SK-N-SH treated with all-trans-retinoic acid at 6 μM for 48 hours (cell line): ENCODE results near the gene ZNF791.

Source experiments
- ATAC-seq: fragments of 200-7000 bp; cut with Tn5 transposase; 3 replicates; pipeline ENCODE4 v1.9.1; 2020; ENCODE audit warnings: mild to moderate bottlenecking, moderate library complexity
- ARNTL ChIP-seq: fragments of 450-650 bp; formaldehyde crosslinking; IDR thresholded peaks from 2 replicates; pipeline ENCODE4 v1.5.0; 2020; ENCODE audit warnings: low read depth, mild to moderate bottlenecking, moderate library complexity, borderline replicate concordance
- CSDC2 ChIP-seq: fragments of 250-450 bp; sonication (Bioruptor Pico); IDR thresholded peaks from 2 replicates; pipeline ENCODE4 v1.5.0; 2020; ENCODE audit warnings: mild to moderate bottlenecking, moderate library complexity
- ESRRG ChIP-seq: fragments of 250-450 bp; sonication (Bioruptor Pico); IDR thresholded peaks from 2 replicates; pipeline ENCODE4 v1.6.1; 2021; ENCODE audit warnings: mild to moderate bottlenecking
- ISL1 ChIP-seq: fragments of 250-450 bp; sonication (Bioruptor Pico); IDR thresholded peaks from 2 replicates; pipeline ENCODE4 v2.1.2; 2022; ENCODE audit warnings: mild to moderate bottlenecking, moderate library complexity
- OSR1 ChIP-seq: fragments of 250-450 bp; sonication (Bioruptor Pico); IDR thresholded peaks from 2 replicates; pipeline ENCODE4 v1.8.0; 2022; ENCODE audit warnings: moderate library complexity, mild to moderate bottlenecking, inconsistent platforms
- PPARA ChIP-seq: fragments of 250-450 bp; sonication (Bioruptor Pico); IDR thresholded peaks from 2 replicates; pipeline ENCODE4 v1.5.0; 2020; ENCODE audit warnings: mild to moderate bottlenecking, borderline replicate concordance
- RARB ChIP-seq: fragments of 250-450 bp; sonication (Bioruptor Pico); IDR thresholded peaks from 2 replicates; pipeline ENCODE4 v1.8.0; 2021; ENCODE audit warnings: mild to moderate bottlenecking, moderate library complexity
- SNAI2 ChIP-seq: fragments of 250-450 bp; sonication (Bioruptor Pico); IDR thresholded peaks from 2 replicates; pipeline ENCODE4 v1.5.0; 2020; ENCODE audit warnings: mild to moderate bottlenecking, moderate library complexity
- TCF4 ChIP-seq: fragments of 250-450 bp; sonication (Bioruptor Pico); IDR thresholded peaks from 2 replicates; pipeline ENCODE4 v1.8.0; 2021; ENCODE audit warnings: mild to moderate bottlenecking, moderate library complexity, borderline replicate concordance
- ZC3H10 ChIP-seq: fragments of 250-450 bp; sonication (Bioruptor Pico); IDR thresholded peaks from 2 replicates; pipeline ENCODE4 v1.5.1; 2021; ENCODE audit warnings: mild to moderate bottlenecking, moderate library complexity
- ZFP3 ChIP-seq: fragments of 250-450 bp; sonication (Bioruptor Pico); IDR thresholded peaks from 2 replicates; pipeline ENCODE4 v1.5.0; 2020; ENCODE audit warnings: mild to moderate bottlenecking, moderate library complexity
- ZFP30 ChIP-seq: fragments of 450-650 bp; formaldehyde crosslinking; IDR thresholded peaks from 2 replicates; pipeline ENCODE4 v1.5.0; 2022; ENCODE audit warnings: mild to moderate bottlenecking, moderate library complexity
- ZNF565 ChIP-seq: fragments of 450-650 bp; formaldehyde crosslinking; conservative IDR thresholded peaks from 2 replicates; pipeline ENCODE4 v1.5.0; 2020; ENCODE audit warnings: low read depth, mild to moderate bottlenecking, moderate library complexity
- ZNF70 ChIP-seq: fragments of 450-650 bp; formaldehyde crosslinking; IDR thresholded peaks from 2 replicates; pipeline ENCODE4 v1.5.0; 2020; ENCODE audit warnings: mild to moderate bottlenecking, moderate library complexity
- ZNF8 ChIP-seq: fragments of 450-650 bp; formaldehyde crosslinking; IDR thresholded peaks from 2 replicates; pipeline ENCODE4 v1.5.0; 2020; ENCODE audit warnings: mild to moderate bottlenecking, moderate library complexity
- TF ChIP-seq, protein P1 (sequence below): fragments of 250-450 bp; sonication (Bioruptor Pico); IDR thresholded peaks from 2 replicates; pipeline ENCODE4 v1.5.1; 2020; ENCODE audit warnings: low read depth, mild to moderate bottlenecking, moderate library complexity
- TF ChIP-seq, protein P2 (sequence below): fragments of 250-450 bp; sonication (Bioruptor Pico); IDR thresholded peaks from 2 replicates; pipeline ENCODE4 v1.8.0; 2021; ENCODE audit warnings: low read depth, mild to moderate bottlenecking, moderate library complexity, borderline replicate concordance
- TF ChIP-seq, protein P3 (sequence below): fragments of 250-450 bp; sonication (Bioruptor Pico); IDR thresholded peaks from 2 replicates; pipeline ENCODE4 v1.8.0; 2020; ENCODE audit warnings: mild to moderate bottlenecking, moderate library complexity, borderline replicate concordance
- TF ChIP-seq, protein P4 (sequence below): fragments of 250-450 bp; sonication (Bioruptor Pico); IDR thresholded peaks from 2 replicates; pipeline ENCODE4 v1.5.0; 2020; ENCODE audit warnings: mild to moderate bottlenecking, moderate library complexity

The ZNF791 gene

DNA sequence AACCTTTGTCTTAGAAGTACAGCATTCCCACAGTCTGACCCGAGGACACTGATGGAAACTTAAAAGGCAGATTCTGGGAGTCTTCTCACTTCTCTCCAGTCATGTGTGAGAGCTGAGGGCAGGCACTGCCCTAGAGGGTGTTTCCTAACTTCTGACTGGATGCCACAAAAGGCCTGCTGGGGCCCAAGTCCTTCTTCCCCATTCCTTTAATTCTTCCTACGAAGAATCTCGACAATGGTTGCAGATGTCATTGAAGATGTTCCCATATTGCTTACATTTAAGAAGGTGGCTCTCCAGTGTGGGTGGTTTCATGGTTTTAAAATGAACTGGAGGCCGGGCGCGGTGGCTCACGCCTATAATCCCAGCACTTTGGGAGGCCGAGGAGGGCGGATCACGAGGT lies 32.1 kb upstream of the ZNF791 start:
- no peak for ATAC-seq
- TF ChIP-seq ARNTL (CRISPR knock-in tag), result no peak
- TF ChIP-seq ZNF8 (CRISPR knock-in tag), result no peak
- TF ChIP-seq ZNF565 (CRISPR knock-in tag), result no peak
- no peak for TF ChIP-seq ZC3H10
- TF ChIP-seq ZNF70, result no peak
- no peak for TF ChIP-seq RARB (CRISPR knock-in tag)
- TF ChIP-seq, protein P1, sequence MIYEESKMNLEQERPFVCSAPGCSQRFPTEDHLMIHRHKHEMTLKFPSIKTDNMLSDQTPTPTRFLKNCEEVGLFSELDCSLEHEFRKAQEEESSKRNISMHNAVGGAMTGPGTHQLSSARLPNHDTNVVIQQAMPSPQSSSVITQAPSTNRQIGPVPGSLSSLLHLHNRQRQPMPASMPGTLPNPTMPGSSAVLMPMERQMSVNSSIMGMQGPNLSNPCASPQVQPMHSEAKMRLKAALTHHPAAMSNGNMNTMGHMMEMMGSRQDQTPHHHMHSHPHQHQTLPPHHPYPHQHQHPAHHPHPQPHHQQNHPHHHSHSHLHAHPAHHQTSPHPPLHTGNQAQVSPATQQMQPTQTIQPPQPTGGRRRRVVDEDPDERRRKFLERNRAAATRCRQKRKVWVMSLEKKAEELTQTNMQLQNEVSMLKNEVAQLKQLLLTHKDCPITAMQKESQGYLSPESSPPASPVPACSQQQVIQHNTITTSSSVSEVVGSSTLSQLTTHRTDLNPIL (CRISPR knock-in tag), result no peak
- TF ChIP-seq, protein P2, sequence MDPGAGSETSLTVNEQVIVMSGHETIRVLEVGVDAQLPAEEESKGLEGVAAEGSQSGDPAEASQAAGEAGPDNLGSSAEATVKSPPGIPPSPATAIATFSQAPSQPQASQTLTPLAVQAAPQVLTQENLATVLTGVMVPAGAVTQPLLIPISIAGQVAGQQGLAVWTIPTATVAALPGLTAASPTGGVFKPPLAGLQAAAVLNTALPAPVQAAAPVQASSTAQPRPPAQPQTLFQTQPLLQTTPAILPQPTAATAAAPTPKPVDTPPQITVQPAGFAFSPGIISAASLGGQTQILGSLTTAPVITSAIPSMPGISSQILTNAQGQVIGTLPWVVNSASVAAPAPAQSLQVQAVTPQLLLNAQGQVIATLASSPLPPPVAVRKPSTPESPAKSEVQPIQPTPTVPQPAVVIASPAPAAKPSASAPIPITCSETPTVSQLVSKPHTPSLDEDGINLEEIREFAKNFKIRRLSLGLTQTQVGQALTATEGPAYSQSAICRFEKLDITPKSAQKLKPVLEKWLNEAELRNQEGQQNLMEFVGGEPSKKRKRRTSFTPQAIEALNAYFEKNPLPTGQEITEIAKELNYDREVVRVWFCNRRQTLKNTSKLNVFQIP (CRISPR knock-in tag), result no peak
- TF ChIP-seq, protein P3, sequence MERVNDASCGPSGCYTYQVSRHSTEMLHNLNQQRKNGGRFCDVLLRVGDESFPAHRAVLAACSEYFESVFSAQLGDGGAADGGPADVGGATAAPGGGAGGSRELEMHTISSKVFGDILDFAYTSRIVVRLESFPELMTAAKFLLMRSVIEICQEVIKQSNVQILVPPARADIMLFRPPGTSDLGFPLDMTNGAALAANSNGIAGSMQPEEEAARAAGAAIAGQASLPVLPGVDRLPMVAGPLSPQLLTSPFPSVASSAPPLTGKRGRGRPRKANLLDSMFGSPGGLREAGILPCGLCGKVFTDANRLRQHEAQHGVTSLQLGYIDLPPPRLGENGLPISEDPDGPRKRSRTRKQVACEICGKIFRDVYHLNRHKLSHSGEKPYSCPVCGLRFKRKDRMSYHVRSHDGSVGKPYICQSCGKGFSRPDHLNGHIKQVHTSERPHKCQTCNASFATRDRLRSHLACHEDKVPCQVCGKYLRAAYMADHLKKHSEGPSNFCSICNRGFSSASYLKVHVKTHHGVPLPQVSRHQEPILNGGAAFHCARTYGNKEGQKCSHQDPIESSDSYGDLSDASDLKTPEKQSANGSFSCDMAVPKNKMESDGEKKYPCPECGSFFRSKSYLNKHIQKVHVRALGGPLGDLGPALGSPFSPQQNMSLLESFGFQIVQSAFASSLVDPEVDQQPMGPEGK, result no peak

DNA sequence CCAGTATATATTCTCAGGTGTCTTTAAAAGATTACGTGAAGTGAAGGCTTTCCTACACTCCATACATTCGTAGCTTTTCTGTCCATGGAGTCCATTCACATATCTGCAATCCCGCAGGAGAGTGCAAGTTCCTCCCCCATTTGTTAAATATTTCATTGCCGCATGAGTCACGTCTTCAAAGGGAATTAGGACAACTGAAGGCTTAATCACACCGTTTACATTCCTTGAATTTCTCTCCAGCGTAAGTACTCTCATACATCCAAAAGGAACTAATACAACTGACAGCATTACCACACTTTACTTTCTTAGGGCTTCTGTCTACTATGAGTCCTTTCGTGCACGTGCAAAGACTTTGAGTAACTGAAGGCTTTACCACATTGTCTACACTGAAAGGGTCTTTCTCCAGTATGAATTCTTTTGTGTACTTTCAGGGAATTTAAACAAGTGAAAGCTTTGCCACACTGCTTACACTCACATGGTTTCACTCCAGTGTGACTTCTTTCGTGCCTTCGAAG lies 30.5 kb upstream of the ZNF791 start:
- TF ChIP-seq OSR1, result no peak
- TF ChIP-seq TCF4 (CRISPR knock-in tag), result no peak
- no peak for TF ChIP-seq PPARA
- TF ChIP-seq SNAI2, result no peak
- TF ChIP-seq ESRRG (CRISPR knock-in tag), result no peak
- no peak for TF ChIP-seq ISL1 (CRISPR knock-in tag)
- TF ChIP-seq, protein P3, result no peak
- TF ChIP-seq, protein P2 (CRISPR knock-in tag), result no peak
- TF ChIP-seq ZNF70, result no peak
- TF ChIP-seq, protein P4, sequence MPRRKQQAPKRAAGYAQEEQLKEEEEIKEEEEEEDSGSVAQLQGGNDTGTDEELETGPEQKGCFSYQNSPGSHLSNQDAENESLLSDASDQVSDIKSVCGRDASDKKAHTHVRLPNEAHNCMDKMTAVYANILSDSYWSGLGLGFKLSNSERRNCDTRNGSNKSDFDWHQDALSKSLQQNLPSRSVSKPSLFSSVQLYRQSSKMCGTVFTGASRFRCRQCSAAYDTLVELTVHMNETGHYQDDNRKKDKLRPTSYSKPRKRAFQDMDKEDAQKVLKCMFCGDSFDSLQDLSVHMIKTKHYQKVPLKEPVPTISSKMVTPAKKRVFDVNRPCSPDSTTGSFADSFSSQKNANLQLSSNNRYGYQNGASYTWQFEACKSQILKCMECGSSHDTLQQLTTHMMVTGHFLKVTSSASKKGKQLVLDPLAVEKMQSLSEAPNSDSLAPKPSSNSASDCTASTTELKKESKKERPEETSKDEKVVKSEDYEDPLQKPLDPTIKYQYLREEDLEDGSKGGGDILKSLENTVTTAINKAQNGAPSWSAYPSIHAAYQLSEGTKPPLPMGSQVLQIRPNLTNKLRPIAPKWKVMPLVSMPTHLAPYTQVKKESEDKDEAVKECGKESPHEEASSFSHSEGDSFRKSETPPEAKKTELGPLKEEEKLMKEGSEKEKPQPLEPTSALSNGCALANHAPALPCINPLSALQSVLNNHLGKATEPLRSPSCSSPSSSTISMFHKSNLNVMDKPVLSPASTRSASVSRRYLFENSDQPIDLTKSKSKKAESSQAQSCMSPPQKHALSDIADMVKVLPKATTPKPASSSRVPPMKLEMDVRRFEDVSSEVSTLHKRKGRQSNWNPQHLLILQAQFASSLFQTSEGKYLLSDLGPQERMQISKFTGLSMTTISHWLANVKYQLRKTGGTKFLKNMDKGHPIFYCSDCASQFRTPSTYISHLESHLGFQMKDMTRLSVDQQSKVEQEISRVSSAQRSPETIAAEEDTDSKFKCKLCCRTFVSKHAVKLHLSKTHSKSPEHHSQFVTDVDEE (CRISPR knock-in tag), result no peak
- no peak for TF ChIP-seq ZNF8 (CRISPR knock-in tag)
- TF ChIP-seq, all 23 proteins: peak for 0
- no peak for ATAC-seq

DNA sequence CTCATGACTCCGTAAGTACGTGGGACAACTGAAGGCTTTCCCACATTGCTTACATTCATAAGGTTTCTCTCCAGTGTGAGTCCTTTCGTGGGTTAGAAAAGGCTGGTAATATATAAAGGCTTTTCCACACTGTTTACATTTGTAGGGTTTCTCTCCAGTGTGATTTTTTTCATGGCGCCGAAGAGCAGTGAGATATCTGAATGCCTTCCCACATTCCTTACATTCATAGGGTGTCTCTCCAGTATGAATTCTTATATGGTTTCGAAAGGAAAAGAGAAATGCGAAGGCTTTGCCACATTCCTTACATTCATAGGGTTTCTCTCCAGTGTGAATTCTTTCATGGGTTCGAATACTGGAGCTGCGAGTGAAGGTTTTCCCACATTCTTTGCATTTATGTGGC lies 29.6 kb upstream of the ZNF791 start:
- TF ChIP-seq TCF4 (CRISPR knock-in tag) (no peak), PPARA (no peak), ZNF70 (no peak), ZFP3 (CRISPR knock-in tag) (no peak), CSDC2 (no peak), ZFP30 (CRISPR knock-in tag) (no peak)

More for the DNA sequence above, 29.6 kb upstream of the ZNF791 start:
- ATAC-seq, result no peak
